HCT116 (cell line): ENCODE data around the gene VWA5B1. TPM values are rescaled to one million over a fixed set of nuclear protein-coding genes. Genes with fewer than 3 reads are reported as not detected.

ENCODE experiments used
- ATAC-seq: fragments of 200-7000 bp; cut with Tn5 transposase; 2 replicates; pipeline ENCODE4 v1.9.1; 2020; ENCODE audit warnings: mild to moderate bottlenecking, moderate library complexity
- BruUV-seq: library from RNA; stranded (reverse); fragments of 400-500 nt; replicated peaks from 2 replicates; lab custom pipeline; 2021; lab: Mats Ljungman, UMichigan
- CTCF ChIA-PET: fragments of 300-600 bp; sonication (Branson Sonifier 250); formaldehyde crosslinking; loops from one replicate; lab custom pipeline; 2021; ENCODE audit warnings: antibody characterized with exemption; lab: Charles Lee
- POLR2A ChIA-PET: fragments of 300-600, 350-600 bp; sonication (Branson Sonifier 250); formaldehyde crosslinking; loops from one replicate; lab custom pipeline; 2021; ENCODE audit warnings: antibody characterized with exemption; lab: Charles Lee
- RAD21 ChIA-PET, 2 experiments: fragments of 300-600 bp; sonication (Branson Sonifier 250); formaldehyde crosslinking; loops; one replicate each; lab custom pipeline; 2023; ENCODE audit warnings: low total read pairs in 2 of 2; ENCODE audit not compliant: uncharacterized antibody in 2 of 2, unreplicated experiment in 2 of 2, low non-redundant PET in 1 of 2; lab: Charles Lee
- DNase-seq: peaks from one replicate; pipeline ENCODE4 v3.0.0-alpha.2; 2010; ENCODE audit warnings: low read depth, low spot score
- H2AFZ ChIP-seq: fragments of 200-600 bp; shearing (Covaris generic), sonication (generic); 2 replicates; pipeline ENCODE4 v1.6.1; 2017; ENCODE audit warnings: low read depth, mixed run types, mixed read lengths, antibody characterized with exemption, low read length; ENCODE audit not compliant: poor library complexity, severe bottlenecking
- H3K27ac ChIP-seq: 2 replicates; pipeline ENCODE4 v1.5.1; 2012; ENCODE audit warnings: low read depth, low read length
- H3K27me3 ChIP-seq: fragments of 200-600 bp; sonication (generic); 2 replicates; pipeline ENCODE4 v1.6.1; 2016; ENCODE audit warnings: mixed run types, low read length, mixed read lengths; ENCODE audit not compliant: insufficient read depth
- H3K36me3 ChIP-seq, 2 experiments: fragments of 200-500 bp in 1 of 2; fragments of 200-600 bp in 1 of 2; sonication (Bioruptor generic) in 1 of 2; sonication (generic) in 1 of 2; 2 replicates each; pipeline versions ENCODE4 v1.5.1 to v1.6.1; 2014 to 2016; ENCODE audit warnings: low read length in 2 of 2, inconsistent platforms in 1 of 2, mixed read lengths in 1 of 2, mixed run types in 1 of 2; ENCODE audit not compliant: insufficient read depth in 2 of 2, control insufficient read depth in 1 of 2
- H3K4me1 ChIP-seq, 2 experiments: fragments of 200-600 bp in 1 of 2; sonication (generic) in 1 of 2; 2 replicates each; pipeline versions ENCODE4 v1.5.1 to v1.6.1; 2012 to 2017; ENCODE audit warnings: low read length in 2 of 2, inconsistent platforms in 1 of 2, mild to moderate bottlenecking in 1 of 2, mixed read lengths in 1 of 2, mixed run types in 1 of 2, moderate library complexity in 1 of 2; ENCODE audit not compliant: insufficient read depth in 2 of 2, control insufficient read depth in 1 of 2
- H3K4me2 ChIP-seq: fragments of 200-600 bp; sonication (generic); 2 replicates; pipeline ENCODE4 v1.6.1; 2017; ENCODE audit warnings: mixed run types, low read length, mixed read lengths
- H3K4me3 ChIP-seq, 2 experiments: fragments of 200-600 bp in 1 of 2; sonication (generic) in 1 of 2; replicated peaks in 1 of 2; 2 replicates each; pipeline ENCODE4 v1.5.1; 2011 to 2016; ENCODE audit warnings: low read length in 2 of 2, control low read depth in 1 of 2, low read depth in 1 of 2, mild to moderate bottlenecking in 1 of 2, mixed read lengths in 1 of 2, mixed run types in 1 of 2
- H3K79me2 ChIP-seq: fragments of 200-600 bp; sonication (generic); 2 replicates; pipeline ENCODE4 v1.6.1; 2017; ENCODE audit warnings: mild to moderate bottlenecking, mixed run types, low read length, moderate library complexity, mixed read lengths; ENCODE audit not compliant: insufficient read depth
- H3K9ac ChIP-seq: fragments of 200-600 bp; sonication (generic); 2 replicates; pipeline ENCODE4 v1.6.1; 2016; ENCODE audit warnings: low read length, mixed read lengths
- H3K9me2 ChIP-seq: fragments of 200-600 bp; sonication (generic), shearing (Covaris generic); 2 replicates; pipeline ENCODE4 v1.6.1; 2017; ENCODE audit warnings: mixed run types, mild to moderate bottlenecking, moderate library complexity; ENCODE audit not compliant: insufficient read depth
- H3K9me3 ChIP-seq, 2 experiments: fragments of 200-500 bp in 1 of 2; fragments of 200-600 bp in 1 of 2; sonication (Bioruptor generic) in 1 of 2; sonication (generic) in 1 of 2; 2 replicates each; pipeline ENCODE4 v1.6.1; 2014 to 2017; ENCODE audit warnings: low read length in 2 of 2, mixed read lengths in 2 of 2, inconsistent platforms in 1 of 2, low read depth in 1 of 2, mild to moderate bottlenecking in 1 of 2, mixed run types in 1 of 2, moderate library complexity in 1 of 2; ENCODE audit not compliant: control insufficient read depth in 1 of 2, insufficient read depth in 1 of 2
- H4K20me1 ChIP-seq: fragments of 200-600 bp; sonication (generic), shearing (Covaris generic); 2 replicates; pipeline ENCODE4 v1.6.1; 2017; ENCODE audit warnings: mixed run types, mild to moderate bottlenecking, moderate library complexity; ENCODE audit not compliant: insufficient read depth
- CEBPB ChIP-seq: IDR thresholded peaks from 2 replicates; pipeline ENCODE4 v1.6.1; 2012; ENCODE audit warnings: low read depth
- ELF1 ChIP-seq: IDR thresholded peaks from 2 replicates; pipeline ENCODE4 v1.6.1; 2012; ENCODE audit warnings: low read depth, borderline replicate concordance
- POLR2AphosphoS5 ChIP-seq: IDR thresholded peaks from 2 replicates; pipeline ENCODE4 v1.6.1; 2011; ENCODE audit warnings: mild to moderate bottlenecking, low read depth, low read length, moderate library complexity
- SIN3A ChIP-seq: IDR thresholded peaks from 2 replicates; pipeline ENCODE4 v1.6.1; 2012; ENCODE audit warnings: low read depth
- SP1 ChIP-seq: IDR thresholded peaks from 2 replicates; pipeline ENCODE4 v1.6.1; 2012; ENCODE audit warnings: low read depth
- SRF ChIP-seq: IDR thresholded peaks from 2 replicates; pipeline ENCODE4 v1.6.1; 2012; ENCODE audit warnings: low read depth
- YY1 ChIP-seq: IDR thresholded peaks from 2 replicates; pipeline ENCODE4 v1.6.1; 2011; ENCODE audit warnings: low read length, low read depth, moderate library complexity, mild to moderate bottlenecking; ENCODE audit not compliant: insufficient replicate concordance; ENCODE audit errors: extremely low read depth
- intact Hi-C: fragments of 100-400 bp; cut with micrococcal nuclease; formaldehyde crosslinking; loops from 2 replicates; pipeline ENCODE4 v1.10.0; 2022
- total RNA-seq: library from RNA; stranded (reverse); gene quantifications from one replicate; pipeline ENCODE4 v1.2.1, GENCODE V29; 2021; ENCODE audit not compliant: unreplicated experiment
- TF ChIP-seq, protein P1 (sequence below): IDR thresholded peaks from 2 replicates; pipeline ENCODE4 v1.6.1; 2011; ENCODE audit warnings: mild to moderate bottlenecking, low read length, moderate library complexity; ENCODE audit not compliant: insufficient replicate concordance; ENCODE audit errors: extremely low read depth
- TF ChIP-seq, protein P2 (sequence below): IDR thresholded peaks from 2 replicates; pipeline ENCODE4 v1.6.1; 2012; ENCODE audit warnings: low read depth
- TF ChIP-seq, protein P3 (sequence below): IDR thresholded peaks from 2 replicates; pipeline ENCODE4 v1.6.1; 2012

The VWA5B1 gene
- total RNA-seq, 1 experiment from 2014 or later = not detected

DNA sequence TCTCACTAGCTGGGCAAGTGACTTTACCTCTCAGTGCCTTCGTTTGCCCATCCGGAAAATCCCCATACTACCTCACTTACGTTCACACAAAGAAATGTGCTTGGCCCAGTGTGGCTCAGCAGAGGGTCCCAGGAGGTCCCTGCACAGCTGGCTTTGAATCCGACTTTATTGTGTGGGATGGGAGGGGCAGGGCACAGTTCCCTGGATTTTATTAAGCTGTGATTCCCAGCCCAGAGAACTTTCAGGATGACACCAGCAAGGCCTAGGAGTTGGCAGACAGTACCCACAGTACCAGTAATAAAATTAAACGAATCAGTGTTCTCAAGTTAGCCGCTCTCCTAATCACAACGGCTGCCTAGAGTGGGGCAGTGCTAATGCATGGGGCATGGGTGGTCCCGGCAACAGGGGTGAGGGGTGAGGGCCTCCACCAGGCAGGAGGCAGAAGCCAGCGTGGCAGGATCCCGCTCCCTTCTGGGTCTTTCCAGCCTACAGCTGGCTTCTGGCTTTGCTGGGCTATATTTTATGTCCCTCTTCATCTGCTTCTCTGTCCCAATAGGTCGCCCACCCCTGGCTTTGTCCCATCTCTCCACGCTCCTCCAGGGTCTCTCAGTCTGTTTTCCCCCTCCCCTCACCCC is 74.9 kb downstream of the VWA5B1 start:
- POLR2A ChIA-PET = no interaction called here
- no peaks in the 10 kb centered on the region for H3K4me1 ChIP-seq
- intact Hi-C loops = loop anchor here (10.0 kb wide), 1 partner anchor 151 kb away; no protein-coding TSS in a partner anchor

More for the DNA sequence above, 74.9 kb downstream of the VWA5B1 start:
- CTCF ChIA-PET = no interaction called here
- H3K9me2 ChIP-seq = no peaks in the 10 kb centered on the region
- no peaks in the 10 kb centered on the region for H3K9me3 ChIP-seq
- H3K79me2 ChIP-seq = no peaks in the 10 kb centered on the region
- no peak for ATAC-seq
- H2AFZ ChIP-seq = no peak overlapping the region
- no peak overlapping the region for H3K4me3 ChIP-seq
- peaks cover 8% of the 10 kb centered on the region; the same call in 1 of the 2 replicates for H3K27me3 ChIP-seq
- H4K20me1 ChIP-seq = no peaks in the 10 kb centered on the region
- TF ChIP-seq SIN3A = no peak
- TF ChIP-seq, protein P1, sequence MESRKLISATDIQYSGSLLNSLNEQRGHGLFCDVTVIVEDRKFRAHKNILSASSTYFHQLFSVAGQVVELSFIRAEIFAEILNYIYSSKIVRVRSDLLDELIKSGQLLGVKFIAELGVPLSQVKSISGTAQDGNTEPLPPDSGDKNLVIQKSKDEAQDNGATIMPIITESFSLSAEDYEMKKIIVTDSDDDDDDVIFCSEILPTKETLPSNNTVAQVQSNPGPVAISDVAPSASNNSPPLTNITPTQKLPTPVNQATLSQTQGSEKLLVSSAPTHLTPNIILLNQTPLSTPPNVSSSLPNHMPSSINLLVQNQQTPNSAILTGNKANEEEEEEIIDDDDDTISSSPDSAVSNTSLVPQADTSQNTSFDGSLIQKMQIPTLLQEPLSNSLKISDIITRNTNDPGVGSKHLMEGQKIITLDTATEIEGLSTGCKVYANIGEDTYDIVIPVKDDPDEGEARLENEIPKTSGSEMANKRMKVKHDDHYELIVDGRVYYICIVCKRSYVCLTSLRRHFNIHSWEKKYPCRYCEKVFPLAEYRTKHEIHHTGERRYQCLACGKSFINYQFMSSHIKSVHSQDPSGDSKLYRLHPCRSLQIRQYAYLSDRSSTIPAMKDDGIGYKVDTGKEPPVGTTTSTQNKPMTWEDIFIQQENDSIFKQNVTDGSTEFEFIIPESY = no peak
- TF ChIP-seq SP1 = no peak
- TF ChIP-seq, protein P2, sequence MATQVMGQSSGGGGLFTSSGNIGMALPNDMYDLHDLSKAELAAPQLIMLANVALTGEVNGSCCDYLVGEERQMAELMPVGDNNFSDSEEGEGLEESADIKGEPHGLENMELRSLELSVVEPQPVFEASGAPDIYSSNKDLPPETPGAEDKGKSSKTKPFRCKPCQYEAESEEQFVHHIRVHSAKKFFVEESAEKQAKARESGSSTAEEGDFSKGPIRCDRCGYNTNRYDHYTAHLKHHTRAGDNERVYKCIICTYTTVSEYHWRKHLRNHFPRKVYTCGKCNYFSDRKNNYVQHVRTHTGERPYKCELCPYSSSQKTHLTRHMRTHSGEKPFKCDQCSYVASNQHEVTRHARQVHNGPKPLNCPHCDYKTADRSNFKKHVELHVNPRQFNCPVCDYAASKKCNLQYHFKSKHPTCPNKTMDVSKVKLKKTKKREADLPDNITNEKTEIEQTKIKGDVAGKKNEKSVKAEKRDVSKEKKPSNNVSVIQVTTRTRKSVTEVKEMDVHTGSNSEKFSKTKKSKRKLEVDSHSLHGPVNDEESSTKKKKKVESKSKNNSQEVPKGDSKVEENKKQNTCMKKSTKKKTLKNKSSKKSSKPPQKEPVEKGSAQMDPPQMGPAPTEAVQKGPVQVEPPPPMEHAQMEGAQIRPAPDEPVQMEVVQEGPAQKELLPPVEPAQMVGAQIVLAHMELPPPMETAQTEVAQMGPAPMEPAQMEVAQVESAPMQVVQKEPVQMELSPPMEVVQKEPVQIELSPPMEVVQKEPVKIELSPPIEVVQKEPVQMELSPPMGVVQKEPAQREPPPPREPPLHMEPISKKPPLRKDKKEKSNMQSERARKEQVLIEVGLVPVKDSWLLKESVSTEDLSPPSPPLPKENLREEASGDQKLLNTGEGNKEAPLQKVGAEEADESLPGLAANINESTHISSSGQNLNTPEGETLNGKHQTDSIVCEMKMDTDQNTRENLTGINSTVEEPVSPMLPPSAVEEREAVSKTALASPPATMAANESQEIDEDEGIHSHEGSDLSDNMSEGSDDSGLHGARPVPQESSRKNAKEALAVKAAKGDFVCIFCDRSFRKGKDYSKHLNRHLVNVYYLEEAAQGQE = no peak
- no peak for TF ChIP-seq ELF1
- TF ChIP-seq CEBPB = no peak
- TF ChIP-seq YY1 = no peak
- TF ChIP-seq, protein P3, sequence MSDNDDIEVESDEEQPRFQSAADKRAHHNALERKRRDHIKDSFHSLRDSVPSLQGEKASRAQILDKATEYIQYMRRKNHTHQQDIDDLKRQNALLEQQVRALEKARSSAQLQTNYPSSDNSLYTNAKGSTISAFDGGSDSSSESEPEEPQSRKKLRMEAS = no peak
- no peak for TF ChIP-seq SRF
- TF ChIP-seq POLR2AphosphoS5 = no peak
- no peak overlapping the region for H3K27ac ChIP-seq
- RAD21 ChIA-PET = no interaction called here
- BruUV-seq = no TSS peak
- H3K36me3 ChIP-seq = no peaks in the 10 kb centered on the region
- no peak for DNase-seq
- no peak overlapping the region for H3K4me2 ChIP-seq
- no peak overlapping the region for H3K9ac ChIP-seq
